Lower leg skin (tissue), 3 donors: ENCODE measurements around the gene ZNF808.

Experiments used
- CTCF ChIP-seq, 3 donors: fragments of 450-650 bp; IDR thresholded peaks; one replicate each; pipeline ENCODE4 v1.5.1; 2016; ENCODE audit warnings: antibody characterized with exemption in 3 of 3, mild to moderate bottlenecking in 3 of 3, moderate library complexity in 2 of 3
- POLR2A ChIP-seq, 2 donors: fragments of 450-650 bp; IDR thresholded peaks; one replicate each; pipeline ENCODE4 v1.6.1; 2016 to 2017; ENCODE audit warnings: antibody characterized with exemption in 2 of 2, mild to moderate bottlenecking in 1 of 2, moderate library complexity in 1 of 2

DNA sequence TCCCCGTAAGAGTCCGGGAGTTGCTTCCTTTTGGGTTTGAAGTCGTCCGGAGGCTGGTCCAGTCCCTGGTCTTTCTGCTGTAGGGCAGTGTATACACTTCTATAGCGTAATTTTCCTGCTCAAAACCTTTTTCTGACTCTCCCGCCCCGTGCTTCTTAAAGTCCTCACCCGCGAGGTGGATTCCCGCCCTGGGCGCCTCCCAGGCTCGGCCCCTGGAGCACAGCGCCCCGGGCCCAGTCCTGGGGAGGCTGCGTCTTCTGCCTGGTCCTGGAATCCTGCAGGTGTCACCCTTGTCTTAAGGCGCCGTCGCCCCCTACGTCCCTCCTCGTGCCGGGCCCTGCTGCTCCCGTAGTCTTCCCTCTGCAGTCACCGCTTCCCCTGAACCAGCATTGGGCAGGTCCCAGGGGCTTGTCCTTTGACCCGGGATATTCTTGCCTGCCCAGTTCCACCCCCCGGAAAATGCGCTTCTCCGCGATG lies 34.4 kb upstream of the ZNF808 start:
- TF ChIP-seq CTCF (IDR thresholded peaks at IDR 0.05) (no peak), POLR2A (IDR thresholded peaks at IDR 0.05) (no peak)
